Middle frontal gyrus (tissue), 1 donor: ENCODE measurements around the gene MEF2A.

Source experiments
- DNase-seq: peaks from one replicate; pipeline ENCODE4 v3.0.0-alpha.2; 2015; ENCODE audit warnings: low spot score; ENCODE audit errors: extremely low spot score

MEF2A gene

GRCh38 chr15:99562238-99562637, 3.5 kb upstream of the MEF2A start:
- DNase-seq, result no peak

GRCh38 chr15:99564221-99565048, 1.3 kb upstream of the MEF2A start:
- DNase-seq, result peak; percentile 20

GRCh38 chr15:99565049-99565298, 810 bp upstream of the MEF2A start:
- no peak for DNase-seq

GRCh38 chr15:99566157-99566897, 543 bp downstream of the MEF2A start:
- no peak for DNase-seq

- no peak for DNase-seq
Observed at GRCh38 chr15:99568625-99569352, 3.0 kb downstream of the MEF2A start.

GRCh38 chr15:99571299-99571698, 5.5 kb downstream of the MEF2A start:
- no peak for DNase-seq

- no peak for DNase-seq
Observed at GRCh38 chr15:99574048-99574447, 8.3 kb downstream of the MEF2A start.

- no peak for DNase-seq
Observed at GRCh38 chr15:99574502-99574901, 8.7 kb downstream of the MEF2A start.

- no peak for DNase-seq
Observed at GRCh38 chr15:99578809-99579208, 13.0 kb downstream of the MEF2A start.

GRCh38 chr15:99580076-99580475, 14.3 kb downstream of the MEF2A start:
- no peak for DNase-seq

- DNase-seq, result no peak
Observed at GRCh38 chr15:99582508-99582960, 16.8 kb downstream of the MEF2A start.

GRCh38 chr15:99584081-99584600, 18.4 kb downstream of the MEF2A start:
- no peak for DNase-seq

- no peak for DNase-seq
Observed at GRCh38 chr15:99586121-99586520, 20.3 kb downstream of the MEF2A start.

- no peak for DNase-seq
Observed at GRCh38 chr15:99589801-99590200, 24.0 kb downstream of the MEF2A start.

GRCh38 chr15:99590913-99591646, 25.3 kb downstream of the MEF2A start:
- DNase-seq, result no peak

- no peak for DNase-seq
Observed at GRCh38 chr15:99592145-99592791, 26.5 kb downstream of the MEF2A start.

GRCh38 chr15:99593070-99593469, 27.3 kb downstream of the MEF2A start:
- no peak for DNase-seq

GRCh38 chr15:99594916-99595315, 29.1 kb downstream of the MEF2A start:
- DNase-seq, result no peak

GRCh38 chr15:99598296-99598695, 32.5 kb downstream of the MEF2A start:
- no peak for DNase-seq

- no peak for DNase-seq
Observed at GRCh38 chr15:99603828-99604227, 38.0 kb downstream of the MEF2A start.

- no peak for DNase-seq
Observed at GRCh38 chr15:99604865-99605264, 39.1 kb downstream of the MEF2A start.
